Measurements from ENCODE around the gene AGPS.

Gene AGPS

DNA sequence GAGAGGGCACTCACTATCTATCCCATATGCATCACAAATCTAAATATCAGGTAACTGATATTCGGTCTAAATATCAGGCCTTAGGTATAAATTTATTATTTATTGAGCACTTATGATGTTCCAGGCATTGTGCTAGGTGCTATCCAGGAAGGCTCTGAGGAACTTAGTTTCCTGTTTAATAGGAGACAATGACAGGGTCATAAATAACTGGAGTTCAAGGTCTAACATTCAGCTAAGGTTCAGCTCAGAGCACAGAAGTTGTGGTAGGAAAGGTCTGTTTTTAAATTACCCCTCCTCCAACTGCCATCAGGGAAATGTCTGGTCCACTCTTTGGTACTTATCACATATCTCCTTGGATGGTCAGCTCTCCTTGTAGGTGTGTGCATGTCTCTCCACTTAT, 193.6 kb downstream of the AGPS start:
- no peak for DNase-seq (ENCODE audit: low read depth in 2 of 2)

DNA sequence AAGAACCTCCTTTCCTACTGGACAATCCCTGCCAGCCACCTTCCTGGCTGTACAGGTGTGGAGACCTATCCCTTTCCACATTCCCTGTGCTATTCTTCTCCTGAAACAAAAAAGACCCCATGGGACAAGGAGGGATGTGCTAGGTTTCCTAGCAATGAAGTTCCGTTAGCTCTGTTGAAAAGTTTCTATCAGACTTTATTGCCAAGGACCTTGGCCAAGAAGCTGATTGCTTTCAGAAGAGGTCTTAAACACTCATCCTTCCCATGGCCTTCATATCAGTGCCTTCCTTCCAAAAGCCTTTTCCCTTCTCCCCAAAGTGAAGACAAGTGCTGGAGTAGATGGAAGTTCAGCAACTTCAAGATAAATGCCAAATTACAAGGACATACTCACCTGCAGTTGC, 194.8 kb downstream of the AGPS start:
- DNase-seq (ENCODE audit: low read depth in 2 of 2): no peak

GRCh38 chr2:177588671-177589070, 196.1 kb downstream of the AGPS start:
- DNase-seq (ENCODE audit: low read depth in 2 of 2): no peak

DNA sequence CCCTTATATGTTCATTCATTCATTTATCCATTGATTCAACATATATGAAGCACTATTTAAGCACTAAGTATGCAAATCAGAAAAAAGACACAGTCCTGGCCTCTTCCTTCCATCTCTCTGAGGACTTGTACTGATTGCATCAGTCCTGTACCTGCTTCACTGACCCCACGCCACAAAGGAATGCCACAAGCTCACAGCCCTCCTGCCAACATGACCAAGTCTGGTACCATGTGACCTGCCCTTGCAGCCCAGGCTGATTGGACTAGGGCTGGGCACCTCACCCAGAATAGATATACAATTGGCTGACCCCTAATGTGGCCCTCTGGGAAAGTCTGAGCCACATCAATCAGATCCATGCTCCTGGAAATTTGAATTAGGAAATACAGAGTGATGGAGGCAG, 196.6 kb downstream of the AGPS start:
- no peak for DNase-seq (ENCODE audit: low read depth in 2 of 2)

DNA sequence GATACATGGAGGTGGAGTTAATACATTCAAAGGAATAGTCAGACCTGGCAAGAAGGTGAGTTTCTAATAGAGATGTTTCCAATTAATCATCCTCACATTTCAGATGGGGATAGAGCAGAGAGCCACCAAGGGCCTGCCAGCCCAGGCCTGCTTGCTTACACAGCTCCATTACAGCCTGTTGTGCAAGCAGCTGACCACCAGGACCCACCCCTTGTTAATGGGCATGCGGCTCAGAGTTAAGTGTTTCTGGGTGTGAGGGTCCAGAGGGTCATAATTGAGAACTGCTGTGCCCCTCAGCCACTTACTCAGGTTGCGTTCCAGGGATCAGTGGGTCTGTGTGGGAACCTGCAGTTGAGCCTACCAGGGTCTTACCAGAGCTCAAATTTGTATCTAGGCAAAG, 199.8 kb downstream of the AGPS start:
- no peak for DNase-seq (ENCODE audit: low read depth in 2 of 2)

DNA sequence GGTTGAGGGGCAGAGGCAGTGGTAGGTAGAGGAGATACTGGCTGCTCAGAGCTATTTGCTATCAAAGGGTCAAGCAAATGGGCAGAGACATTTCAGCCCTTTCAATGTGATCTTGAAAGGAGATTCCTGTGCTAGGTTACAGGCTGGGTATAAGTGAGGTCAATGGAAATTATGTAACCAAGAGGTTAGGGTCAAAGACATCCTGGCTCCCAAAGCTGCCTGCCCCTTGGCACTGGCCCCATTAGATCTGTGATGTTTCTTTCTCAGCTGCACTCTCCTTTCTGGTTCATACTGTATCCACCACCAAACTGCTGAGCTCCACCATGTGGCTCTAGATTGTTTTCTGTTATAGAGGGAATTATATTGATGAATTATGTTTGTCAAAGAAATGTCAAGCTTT, 200.4 kb downstream of the AGPS start:
- DNase-seq (ENCODE audit: low read depth in 2 of 2): no peak

GRCh38 chr2:177593402-177593801, 200.8 kb downstream of the AGPS start:
- DNase-seq (ENCODE audit: low read depth in 2 of 2): no peak
